ENCODE data around the gene RASGRF1.
"Not testable (repeated sequence)": the region's sequence is repeated elsewhere in the genome, so short reads cannot be mapped to it uniquely, and the experiment has no call there.

Gene RASGRF1, protein sequence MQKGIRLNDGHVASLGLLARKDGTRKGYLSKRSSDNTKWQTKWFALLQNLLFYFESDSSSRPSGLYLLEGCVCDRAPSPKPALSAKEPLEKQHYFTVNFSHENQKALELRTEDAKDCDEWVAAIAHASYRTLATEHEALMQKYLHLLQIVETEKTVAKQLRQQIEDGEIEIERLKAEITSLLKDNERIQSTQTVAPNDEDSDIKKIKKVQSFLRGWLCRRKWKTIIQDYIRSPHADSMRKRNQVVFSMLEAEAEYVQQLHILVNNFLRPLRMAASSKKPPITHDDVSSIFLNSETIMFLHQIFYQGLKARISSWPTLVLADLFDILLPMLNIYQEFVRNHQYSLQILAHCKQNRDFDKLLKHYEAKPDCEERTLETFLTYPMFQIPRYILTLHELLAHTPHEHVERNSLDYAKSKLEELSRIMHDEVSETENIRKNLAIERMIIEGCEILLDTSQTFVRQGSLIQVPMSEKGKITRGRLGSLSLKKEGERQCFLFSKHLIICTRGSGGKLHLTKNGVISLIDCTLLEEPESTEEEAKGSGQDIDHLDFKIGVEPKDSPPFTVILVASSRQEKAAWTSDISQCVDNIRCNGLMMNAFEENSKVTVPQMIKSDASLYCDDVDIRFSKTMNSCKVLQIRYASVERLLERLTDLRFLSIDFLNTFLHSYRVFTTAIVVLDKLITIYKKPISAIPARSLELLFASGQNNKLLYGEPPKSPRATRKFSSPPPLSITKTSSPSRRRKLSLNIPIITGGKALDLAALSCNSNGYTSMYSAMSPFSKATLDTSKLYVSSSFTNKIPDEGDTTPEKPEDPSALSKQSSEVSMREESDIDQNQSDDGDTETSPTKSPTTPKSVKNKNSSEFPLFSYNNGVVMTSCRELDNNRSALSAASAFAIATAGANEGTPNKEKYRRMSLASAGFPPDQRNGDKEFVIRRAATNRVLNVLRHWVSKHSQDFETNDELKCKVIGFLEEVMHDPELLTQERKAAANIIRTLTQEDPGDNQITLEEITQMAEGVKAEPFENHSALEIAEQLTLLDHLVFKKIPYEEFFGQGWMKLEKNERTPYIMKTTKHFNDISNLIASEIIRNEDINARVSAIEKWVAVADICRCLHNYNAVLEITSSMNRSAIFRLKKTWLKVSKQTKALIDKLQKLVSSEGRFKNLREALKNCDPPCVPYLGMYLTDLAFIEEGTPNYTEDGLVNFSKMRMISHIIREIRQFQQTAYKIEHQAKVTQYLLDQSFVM (N-terminal part only)
- 0 reads per million in 2 experiments for total RNA-seq

DNA sequence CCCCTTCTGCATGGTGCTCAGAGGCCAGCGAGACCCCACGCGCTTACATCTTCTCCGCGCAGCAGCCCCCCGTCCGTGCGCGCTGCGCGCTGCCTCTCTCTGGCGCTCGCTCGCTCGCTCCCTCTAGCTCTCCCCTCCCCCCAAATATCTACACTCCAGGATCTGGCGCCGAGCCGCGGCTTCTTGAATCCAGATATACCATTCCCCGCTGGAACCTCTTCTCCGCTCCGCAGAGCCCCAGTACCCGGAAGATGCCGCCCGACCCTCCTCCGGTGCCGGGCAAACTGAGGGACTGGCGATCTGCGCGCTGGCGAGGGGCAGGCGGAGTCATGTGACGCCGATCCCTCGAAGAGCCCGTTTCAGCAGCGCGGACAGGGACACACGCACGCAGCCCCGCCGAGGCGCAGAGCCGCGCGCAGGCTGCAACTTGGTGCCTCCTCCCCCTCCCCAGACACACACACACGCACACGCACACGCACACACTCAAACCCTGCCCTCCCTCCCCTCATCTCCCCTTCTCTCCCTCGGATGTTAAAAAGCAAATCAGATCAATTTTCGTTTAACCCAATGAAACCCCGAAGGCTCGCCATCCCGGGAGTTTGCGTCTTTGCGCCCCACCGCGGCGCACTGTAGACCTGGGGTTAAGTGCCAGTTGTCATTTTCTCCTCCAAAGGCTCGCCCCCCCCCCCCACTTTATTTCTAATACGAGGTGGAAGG is at the start of gene RASGRF1:
RASGRF1 (minus strand) TSS at position 294 of the 717 bp plus-strand sequence; CDS start at position 12, 282 bp downstream.
- no peak for DNase-seq (ENCODE audit: low read depth)

DNA sequence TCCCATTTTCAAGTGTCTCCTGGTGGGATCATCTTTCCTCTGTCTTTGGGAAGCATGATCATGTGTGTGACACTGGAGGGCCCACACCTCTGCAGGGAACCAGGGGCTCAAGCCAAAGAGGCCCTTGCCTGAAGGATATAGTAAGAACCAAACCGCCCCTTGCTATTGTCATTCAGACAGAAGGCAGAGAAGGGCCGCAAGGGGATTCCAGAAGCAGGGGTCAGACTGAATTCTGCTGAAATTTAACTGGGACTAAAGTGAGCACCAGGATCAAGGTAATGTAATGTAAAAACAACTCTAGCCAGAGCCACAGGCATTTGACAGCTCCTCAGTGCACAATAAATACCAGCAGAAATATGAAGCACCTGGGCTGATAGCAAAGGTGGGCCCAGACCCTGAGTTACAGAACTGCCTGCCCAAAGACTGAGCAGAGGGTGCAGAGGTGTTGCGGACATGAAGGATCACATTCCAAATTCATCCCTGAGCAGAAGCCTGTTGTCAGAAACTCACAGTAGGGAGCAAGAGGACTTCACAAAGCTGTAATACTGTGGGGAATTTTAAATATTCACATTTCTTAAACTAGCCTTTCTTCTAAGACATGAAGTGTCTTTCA is 46.0 kb upstream of the RASGRF1 start:
- DNase-seq (ENCODE audit: low read depth): no peak

DNA sequence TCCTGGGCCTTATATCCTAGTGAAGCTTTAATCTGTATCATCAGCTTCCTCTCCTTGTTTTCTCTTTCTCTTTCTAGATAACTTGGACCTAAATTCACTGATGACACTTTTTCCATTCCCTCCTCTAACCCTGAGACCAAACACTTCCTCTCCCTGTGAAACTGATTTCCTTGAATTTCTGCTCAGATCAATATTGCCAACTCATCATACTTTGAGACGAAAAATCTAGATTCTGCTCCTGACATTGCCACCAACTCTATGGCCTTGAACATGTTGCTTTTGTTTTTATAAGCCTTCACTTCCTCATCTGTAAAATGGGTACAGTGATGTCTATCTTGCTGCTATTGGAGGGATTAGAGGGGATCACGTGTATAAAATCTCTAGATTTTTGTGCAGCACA is 42.7 kb upstream of the RASGRF1 start:
- DNase-seq (ENCODE audit: low read depth): no peak

DNA sequence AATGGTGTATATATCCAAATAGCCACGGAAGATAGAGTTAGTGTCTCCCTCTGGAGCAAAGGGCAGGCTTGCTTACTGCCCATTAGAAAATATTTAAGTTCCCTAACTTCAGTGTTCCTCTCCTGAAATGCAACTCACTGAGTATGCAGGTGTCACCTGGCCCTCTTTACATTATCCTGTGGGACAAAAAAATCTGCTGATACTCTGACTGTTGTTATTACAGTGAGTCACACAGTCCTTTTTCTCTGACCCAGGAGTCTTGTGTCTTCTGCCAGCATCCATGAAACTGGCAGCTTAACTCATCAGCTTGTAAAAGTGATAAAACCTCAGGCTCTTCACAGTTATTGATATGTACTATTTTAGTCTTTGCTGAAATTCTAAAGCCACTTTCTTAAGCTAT is 42.2 kb upstream of the RASGRF1 start:
- no peak for DNase-seq (ENCODE audit: low read depth)

DNA sequence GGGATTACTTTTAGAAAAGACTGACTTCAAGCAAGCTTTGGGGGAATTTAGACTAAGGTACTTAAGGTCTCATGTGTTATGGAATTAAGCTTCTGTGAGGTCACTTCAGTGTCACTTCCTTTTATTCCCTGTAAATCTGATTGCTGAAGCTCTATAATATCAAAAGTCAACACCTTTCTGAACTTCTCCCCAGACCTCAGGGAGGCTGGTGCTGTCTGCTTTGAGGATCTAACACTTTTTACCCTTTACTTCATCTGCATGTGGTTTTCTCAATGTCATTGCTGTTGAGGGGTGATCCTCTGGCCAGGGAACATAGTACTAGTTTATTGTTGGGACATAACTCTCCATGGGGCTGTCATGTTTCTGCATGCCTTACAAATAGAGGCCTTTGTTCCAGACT is 41.8 kb upstream of the RASGRF1 start:
- no peak for DNase-seq (ENCODE audit: low read depth)

DNA sequence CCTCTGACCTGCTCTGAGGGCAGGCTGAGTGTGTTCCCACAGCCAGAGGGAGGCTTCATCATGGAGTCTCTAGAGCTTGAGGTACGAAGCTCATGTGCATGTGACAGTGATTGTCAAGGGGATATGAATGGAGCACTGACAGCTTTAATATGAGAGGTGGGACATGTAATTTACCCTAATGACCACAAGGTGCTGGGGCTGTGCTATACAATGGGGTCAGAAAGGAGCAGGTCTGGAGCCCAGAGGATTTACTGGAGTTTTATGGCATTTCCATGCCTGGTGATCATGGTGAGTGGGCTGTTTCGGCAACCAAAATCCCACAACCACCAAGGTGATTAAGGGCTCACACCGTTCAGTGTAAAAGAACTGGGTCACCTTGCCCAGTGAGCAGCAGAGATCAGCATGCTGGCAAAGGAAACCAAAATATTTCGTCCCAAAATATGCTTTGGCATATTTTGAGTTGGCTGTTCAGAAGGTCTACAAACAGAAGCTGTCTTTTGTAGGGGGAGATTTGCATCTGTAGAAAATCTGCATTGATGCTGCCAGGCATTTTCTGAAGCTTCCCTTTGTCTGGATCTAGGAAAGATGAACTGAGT is 40.1 kb upstream of the RASGRF1 start:
- DNase-seq (ENCODE audit: low read depth): no peak

DNA sequence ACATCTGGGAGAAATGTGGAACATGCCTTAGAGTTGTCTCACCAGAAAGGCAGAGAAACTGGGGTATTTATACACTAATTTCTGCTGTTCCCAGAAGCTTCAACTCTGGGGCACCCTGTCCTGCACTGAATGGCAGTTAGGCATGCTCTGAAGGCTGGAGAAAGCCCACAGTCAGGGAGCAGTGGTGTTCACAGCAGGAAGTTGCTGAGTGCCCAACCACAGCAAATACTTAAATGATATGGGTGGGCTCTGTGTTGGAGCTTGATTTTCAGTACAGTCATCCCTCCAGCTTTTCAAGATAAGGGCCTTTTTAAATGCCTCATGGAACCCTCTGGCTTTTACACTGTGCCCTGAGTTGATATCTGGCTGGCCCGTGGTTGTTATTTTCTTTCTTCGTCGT is 38.7 kb upstream of the RASGRF1 start:
- no peak for DNase-seq (ENCODE audit: low read depth)

DNA sequence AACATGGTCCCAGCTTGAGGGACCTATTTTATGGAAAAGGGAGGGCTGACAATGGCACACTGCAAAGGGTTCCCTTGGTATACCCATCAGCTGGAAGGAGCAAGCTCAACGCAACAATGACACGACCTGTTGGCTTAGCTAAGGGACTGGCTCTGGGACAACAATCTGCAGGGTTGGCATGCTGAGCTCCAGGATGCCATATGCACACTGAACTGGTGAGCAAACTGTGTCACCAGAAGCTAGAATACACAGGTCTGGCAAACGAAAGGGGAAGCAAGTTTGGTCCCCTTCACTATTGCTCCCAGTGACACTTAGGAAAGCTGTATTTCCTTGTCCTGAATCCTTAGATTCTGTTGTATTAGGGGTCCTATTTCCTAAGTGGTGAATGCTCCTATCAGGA is 38.0 kb upstream of the RASGRF1 start:
- no peak for DNase-seq (ENCODE audit: low read depth)

DNA sequence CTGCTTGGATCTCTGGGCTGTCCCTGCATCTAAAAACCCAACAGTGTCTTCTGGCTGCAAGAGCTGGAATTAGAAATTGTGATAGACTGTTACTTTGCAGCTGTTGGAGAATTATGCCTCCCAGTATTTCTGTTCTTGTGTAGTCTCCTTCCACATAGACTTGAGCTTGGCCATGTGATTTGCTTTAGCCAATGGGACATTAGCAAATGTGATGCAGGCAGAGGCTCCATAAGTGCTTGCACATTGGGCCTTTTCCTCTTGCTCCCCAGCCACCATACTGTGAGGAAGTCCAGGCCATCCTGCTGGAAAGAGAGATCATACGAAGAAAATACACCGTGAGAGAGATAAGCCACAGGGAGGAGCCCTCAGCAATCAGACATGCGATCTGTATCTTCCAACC is 33.8 kb upstream of the RASGRF1 start:
- no peak for DNase-seq (ENCODE audit: low read depth)

DNA sequence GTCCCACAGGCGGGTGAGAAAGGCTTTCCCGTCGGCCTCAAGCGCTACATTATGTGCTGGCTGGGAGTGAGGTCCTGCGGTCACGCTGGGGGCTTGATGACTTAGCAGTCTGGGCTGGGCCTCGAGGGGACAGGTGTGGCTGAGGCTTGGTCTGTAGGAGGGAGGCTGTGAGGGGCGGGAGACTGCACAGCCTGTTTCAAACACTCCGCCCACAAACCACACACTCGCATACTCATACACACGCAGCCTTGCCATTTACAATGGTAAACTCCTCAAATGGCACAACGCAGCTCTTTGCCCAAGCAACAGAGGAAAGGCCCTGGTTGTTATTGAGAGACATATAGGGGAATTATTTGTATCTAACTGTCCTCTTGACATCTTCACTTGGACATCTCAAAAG is 32.4 kb upstream of the RASGRF1 start:
- no peak for DNase-seq (ENCODE audit: low read depth)

DNA sequence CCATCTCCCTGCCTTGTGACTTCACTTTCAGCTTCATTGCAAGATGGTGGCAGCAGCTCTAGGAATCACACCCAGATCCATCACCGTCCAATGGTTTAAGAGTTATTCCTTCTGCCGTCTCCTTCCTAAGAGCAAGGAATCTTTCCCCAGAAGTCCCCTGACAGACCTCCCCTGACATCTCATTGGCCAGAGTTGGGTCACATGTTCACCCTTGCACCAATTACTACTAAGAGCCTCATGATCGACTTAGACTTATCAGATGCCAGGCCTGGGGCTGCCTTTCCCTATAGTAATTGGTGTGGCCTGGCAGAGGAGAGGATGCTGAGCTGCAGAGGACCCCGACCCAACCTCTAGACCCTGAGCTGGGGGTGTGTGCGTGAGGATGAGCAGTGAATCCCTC is 31.8 kb upstream of the RASGRF1 start:
- no peak for DNase-seq (ENCODE audit: low read depth)

DNA sequence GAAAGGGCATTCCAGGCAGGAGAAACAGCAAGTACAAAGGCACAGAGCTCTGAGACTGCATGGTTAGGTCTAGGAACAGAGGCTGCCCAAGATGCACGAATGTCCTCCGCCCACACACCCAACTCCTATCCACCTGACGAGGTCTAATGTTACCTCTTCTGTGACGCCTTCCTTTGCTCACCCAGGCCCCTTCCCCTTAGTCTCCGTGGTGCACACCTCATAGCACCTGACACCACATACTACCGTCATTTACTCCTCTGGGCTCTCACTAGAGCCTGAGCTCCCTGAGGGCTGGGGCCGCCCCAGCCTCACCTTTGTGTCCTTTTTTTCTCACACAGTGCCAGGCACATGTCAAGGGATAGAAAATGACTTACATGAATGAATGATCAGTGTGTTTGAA is 31.0 kb upstream of the RASGRF1 start:
- DNase-seq (ENCODE audit: low read depth): no peak

DNA sequence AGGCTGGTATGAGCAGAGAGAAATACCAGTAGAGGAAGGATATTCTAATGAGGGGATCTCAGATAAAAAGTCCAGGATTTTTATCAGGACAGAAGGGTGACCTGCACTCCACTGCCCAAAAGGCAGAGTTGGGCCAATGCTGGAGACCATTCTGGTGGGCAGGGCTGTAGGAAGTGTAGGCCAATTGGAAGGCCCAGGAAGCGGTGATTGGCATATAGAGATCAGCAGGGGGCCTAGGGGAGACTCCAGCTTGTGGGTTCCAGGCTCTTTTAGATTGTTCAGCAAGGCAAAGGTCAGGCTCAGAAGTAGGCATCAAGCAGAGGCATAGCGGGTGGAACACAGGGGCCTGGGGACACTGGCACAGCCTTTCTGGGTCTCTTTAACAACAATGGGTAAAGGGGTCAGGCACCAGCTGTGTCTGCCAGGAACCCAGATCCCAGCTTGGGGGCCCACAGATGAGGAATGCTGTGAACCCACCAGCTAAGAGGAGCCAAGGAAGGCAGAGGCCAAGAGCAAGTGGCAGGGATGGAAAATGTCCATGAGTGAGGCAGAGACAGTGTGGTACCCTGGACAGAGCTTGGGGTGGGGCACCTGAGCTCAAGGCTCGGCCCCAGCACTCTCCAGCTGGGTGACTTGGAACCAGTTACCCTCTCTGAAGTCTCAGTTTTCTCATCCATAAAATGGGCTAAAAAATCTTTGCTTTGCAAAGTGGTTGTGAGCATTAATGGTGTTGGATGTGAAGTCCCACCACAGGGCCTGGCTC is 27.0 kb upstream of the RASGRF1 start:
- no peak for DNase-seq (ENCODE audit: low read depth)

DNA sequence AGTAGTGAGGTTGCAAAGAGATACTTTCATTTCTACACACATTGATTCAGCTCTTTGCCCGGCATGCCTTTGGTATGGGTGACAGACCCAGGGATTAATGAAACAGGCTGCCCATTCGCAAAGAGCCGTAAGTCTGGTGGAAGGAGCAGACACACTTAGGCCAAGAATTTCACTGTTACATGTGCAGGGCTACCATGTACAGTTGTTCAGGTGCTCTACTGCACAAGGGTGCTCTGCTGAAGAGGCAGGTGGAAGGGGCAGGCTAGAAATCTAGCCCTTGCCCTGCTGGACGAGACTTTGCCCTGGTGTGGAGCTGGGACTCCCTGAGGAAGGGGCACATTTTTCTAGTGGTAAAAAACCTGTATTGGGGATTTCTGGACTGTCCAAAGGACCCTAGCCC is 26.2 kb upstream of the RASGRF1 start:
- DNase-seq (ENCODE audit: low read depth): no peak

DNA sequence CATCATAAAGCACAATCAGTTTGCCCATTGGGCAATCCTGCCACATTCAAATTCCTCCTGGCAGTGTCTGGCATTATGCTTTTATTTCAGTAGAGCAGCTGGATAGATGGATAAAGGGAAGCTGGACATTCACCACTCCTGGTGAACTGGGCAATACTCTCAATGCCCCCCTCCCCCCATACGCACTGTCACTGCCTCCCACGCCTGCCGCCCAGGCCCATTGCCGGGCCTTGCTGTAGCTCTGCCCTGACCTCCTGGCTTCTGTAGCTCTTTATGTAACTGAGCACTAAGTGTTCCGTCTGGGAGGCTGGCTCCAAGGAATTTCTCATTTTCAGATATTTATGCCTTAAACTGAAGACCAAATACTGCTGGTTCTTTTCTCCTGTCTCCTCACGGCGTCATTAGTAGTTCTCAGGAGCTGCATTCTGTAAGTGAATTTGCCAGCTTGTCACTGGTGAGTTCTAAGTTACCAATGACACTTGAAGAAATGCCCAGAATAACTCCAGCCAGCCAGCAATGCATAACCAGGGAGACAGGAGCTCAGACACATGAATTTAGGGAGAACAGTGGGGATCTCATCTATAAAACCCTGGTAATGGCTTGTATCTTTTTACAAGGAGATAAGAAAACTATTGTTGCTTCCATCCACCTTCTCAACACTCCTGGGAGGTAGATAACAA is 25.5 kb upstream of the RASGRF1 start:
- DNase-seq (ENCODE audit: low read depth): no peak

DNA sequence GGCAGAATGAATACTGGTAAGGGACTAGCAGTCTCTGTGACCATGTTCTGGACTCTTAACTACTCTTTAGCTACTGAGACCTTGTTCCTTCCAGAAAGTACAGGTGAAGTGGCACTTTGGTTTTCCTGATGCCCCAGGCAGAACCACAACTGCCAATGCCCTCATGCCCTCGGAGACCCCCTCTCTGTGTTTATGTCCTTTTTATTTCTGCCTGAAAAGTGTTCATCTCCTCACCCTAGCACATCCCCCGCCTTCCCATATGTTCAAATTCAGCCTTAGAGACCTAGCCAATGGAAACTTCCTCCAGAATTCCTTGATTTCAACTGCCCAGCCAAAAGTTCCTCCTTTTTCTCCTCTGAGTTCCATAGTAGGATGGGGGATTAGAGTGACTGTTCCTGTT is 23.3 kb upstream of the RASGRF1 start:
- DNase-seq (ENCODE audit: low read depth): no peak

DNA sequence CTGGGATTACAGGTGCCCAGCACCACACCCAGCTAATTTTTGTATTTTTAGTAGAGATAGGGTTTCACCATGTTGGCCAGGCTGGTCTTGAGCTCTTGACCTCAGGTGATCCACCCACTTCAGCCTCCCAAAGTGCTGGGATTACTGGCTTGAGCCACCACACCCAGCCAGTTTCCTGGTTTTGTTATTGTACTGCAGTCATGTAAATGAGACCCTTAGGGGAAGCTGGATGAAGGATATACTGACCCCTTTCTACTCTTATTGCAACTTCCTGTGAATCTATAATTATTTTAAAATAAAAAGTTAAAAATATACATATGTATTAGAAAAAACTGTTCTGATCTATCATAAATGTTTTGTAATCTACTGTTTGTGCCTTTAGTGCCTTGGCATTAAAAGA is 20.8 kb upstream of the RASGRF1 start:
- not testable (repeated sequence) for DNase-seq (ENCODE audit: low read depth)

DNA sequence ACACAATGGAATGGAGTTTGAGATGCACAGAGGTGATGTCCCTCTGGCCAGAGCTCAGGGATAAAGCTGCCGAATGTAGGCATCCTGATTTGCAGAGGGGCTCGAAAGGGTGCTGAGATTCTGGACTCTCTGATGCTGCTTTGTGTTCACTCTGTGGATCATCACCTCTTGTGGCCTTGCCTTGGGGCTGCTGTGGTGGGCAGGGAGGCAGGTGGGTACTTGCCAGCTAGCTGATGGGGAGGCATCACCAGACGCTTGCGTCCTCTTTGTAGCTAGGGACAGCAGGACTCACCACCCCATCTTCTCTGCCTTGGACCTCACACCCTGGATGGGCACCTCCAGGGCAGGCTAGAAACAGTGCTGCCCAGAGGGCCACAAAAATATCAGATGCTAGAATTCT is 14.6 kb upstream of the RASGRF1 start:
- no peak for DNase-seq (ENCODE audit: low read depth)

DNA sequence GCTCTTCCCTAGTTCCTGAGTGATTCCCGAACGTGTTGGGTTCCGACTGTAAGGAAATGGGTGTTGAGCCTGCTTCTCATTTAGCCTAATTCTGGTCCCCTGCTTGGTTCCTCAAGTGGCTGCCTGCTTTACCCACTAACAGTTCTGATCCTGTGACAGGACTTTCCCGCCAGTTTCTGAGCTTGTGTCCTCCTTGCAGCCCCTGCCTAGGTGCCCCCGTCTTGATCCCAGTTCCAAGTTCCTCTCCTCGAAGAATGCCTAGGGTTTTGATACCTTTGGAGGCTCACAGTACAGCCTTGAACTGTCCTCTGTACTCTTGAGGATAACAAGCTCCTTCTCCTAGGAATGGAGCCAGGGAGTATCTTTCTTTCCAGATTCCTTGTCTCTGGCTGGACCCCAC is 12.0 kb upstream of the RASGRF1 start:
- DNase-seq (ENCODE audit: low read depth): no peak

Measured in T follicular helper cell (primary cell).